PC-9 (cell line): ENCODE data around the gene PDE8A.

Experiments
- EZH2 ChIP-seq: fragments of 200-600 bp; sonication (generic); IDR thresholded peaks from 2 replicates; pipeline ENCODE4 v1.8.0; 2017; ENCODE audit warnings: antibody characterized with exemption, low read depth
- TF ChIP-seq, protein P1 (sequence below): fragments of 200-600 bp; sonication (generic); conservative IDR thresholded peaks from 2 replicates; pipeline ENCODE4 v1.6.1; 2017; ENCODE audit warnings: mixed run types, antibody characterized with exemption, mild to moderate bottlenecking, moderate library complexity

DNA sequence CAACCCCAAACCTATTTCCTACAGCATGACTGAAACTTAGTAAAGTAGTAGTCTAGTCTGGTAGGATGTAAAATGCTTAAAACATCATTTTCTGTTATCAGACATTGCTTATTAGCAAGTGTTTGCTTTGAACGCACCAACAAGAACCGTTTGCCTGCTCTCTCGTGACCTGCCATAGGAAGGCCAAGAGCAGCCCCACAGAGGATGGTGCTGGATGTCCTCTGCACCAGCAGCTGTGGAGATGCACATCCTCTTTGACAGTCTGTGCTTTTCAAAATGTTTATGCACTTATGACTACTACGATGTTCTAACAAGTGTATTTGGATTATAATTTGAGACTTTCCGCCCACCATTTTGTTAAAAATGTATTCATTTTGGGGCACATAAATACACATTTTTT lies 59.6 kb downstream of the PDE8A start:
- TF ChIP-seq, protein P1, sequence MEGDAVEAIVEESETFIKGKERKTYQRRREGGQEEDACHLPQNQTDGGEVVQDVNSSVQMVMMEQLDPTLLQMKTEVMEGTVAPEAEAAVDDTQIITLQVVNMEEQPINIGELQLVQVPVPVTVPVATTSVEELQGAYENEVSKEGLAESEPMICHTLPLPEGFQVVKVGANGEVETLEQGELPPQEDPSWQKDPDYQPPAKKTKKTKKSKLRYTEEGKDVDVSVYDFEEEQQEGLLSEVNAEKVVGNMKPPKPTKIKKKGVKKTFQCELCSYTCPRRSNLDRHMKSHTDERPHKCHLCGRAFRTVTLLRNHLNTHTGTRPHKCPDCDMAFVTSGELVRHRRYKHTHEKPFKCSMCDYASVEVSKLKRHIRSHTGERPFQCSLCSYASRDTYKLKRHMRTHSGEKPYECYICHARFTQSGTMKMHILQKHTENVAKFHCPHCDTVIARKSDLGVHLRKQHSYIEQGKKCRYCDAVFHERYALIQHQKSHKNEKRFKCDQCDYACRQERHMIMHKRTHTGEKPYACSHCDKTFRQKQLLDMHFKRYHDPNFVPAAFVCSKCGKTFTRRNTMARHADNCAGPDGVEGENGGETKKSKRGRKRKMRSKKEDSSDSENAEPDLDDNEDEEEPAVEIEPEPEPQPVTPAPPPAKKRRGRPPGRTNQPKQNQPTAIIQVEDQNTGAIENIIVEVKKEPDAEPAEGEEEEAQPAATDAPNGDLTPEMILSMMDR, result no peak
- no peak for TF ChIP-seq EZH2
